ENCODE results near the gene SLC9A1. TPM values are rescaled to one million over a fixed set of nuclear protein-coding genes. Genes with fewer than 3 reads are reported as not detected.

Gene SLC9A1
- total and polyA plus RNA-seq, 2 of the 8 experiments (the other 6 are each of a cell fraction or from before 2014, with no cell fraction given): 11.3 to 25.1 TPM

GRCh38 chr1:27133158-27133557 is 21.8 kb downstream of the SLC9A1 start:
- Histone ChIP-seq H3K18ac (ENCODE audit: extremely low read depth, low read length) (no peak overlapping the region), H2BK20ac (ENCODE audit: low read length) (no peak overlapping the region), H2AK5ac (ENCODE audit: low read depth, low read length) (no peak overlapping the region), H3K4me3 (ENCODE audit: extremely low read depth in 1 of 4, insufficient read depth in 2 of 4, low read depth in 3 of 4, low read length in 4 of 4) (no peak overlapping the region), H3K27ac (ENCODE audit: low read depth, low read length) (no peak overlapping the region), H3K79me1 (ENCODE audit: low read depth, low read length) (peaks cover 4% of the 10 kb centered on the region), H3K4ac (replicated peaks; ENCODE audit: insufficient read length, low read depth, low read length) (no peak overlapping the region), H3K9me3 (ENCODE audit: insufficient read depth in 2 of 2, low read depth in 1 of 2, low read length in 1 of 2) (no peaks in the 10 kb centered on the region), H4K20me1 (replicated peaks in 1 of 2; ENCODE audit: control insufficient read depth in 1 of 2, insufficient read depth in 2 of 2, low read length in 2 of 2) (peaks cover 0 to 1% of the 10 kb centered on the region in 2 experiments), H3K14ac (ENCODE audit: insufficient read length) (no peak overlapping the region), H2BK120ac (replicated peaks; ENCODE audit: low read depth, low read length) (no peak overlapping the region), H3K36me3 (ENCODE audit: control insufficient read depth in 2 of 4, insufficient read depth in 4 of 4, low read length in 3 of 4) (no peaks in the 10 kb centered on the region), H2BK12ac (ENCODE audit: low read depth, low read length) (no peak overlapping the region), H3K56ac (replicated peaks; ENCODE audit: insufficient read length, low read depth, low read length) (no peak overlapping the region), H4K8ac (ENCODE audit: extremely low read depth, insufficient read depth, low read length) (no peak overlapping the region), H4K91ac (replicated peaks; ENCODE audit: insufficient read length, low read length) (no peak overlapping the region), H3K4me1 (replicated peaks in 1 of 4; ENCODE audit: control insufficient read depth in 3 of 4, insufficient read depth in 4 of 4, low read length in 3 of 4) (peaks cover 0 to 17% (median 11%) of the 10 kb centered on the region in 4 experiments; a peak in 6 of 7 replicates), H3K79me2 (ENCODE audit: control insufficient read depth in 1 of 2, insufficient read depth in 2 of 2, low read length in 2 of 2) (no peaks in the 10 kb centered on the region), H4K5ac (ENCODE audit: insufficient read length, low read depth, low read length) (no peak overlapping the region), H2AFZ (ENCODE audit: low read length) (no peak overlapping the region), H2BK5ac (ENCODE audit: low read depth, low read length) (no peak overlapping the region), H3K23me2 (ENCODE audit: low read depth, low read length) (no peaks in the 10 kb centered on the region), H2BK15ac (ENCODE audit: low read length) (no peak overlapping the region), H3K27me3 (replicated peaks in 1 of 4; ENCODE audit: control insufficient read depth in 3 of 4, extremely low read depth in 1 of 4, insufficient read depth in 3 of 4, low read length in 3 of 4) (no peaks in the 10 kb centered on the region), H3K23ac (ENCODE audit: insufficient read length) (no peak overlapping the region), H3K9ac (replicated peaks in 1 of 4; ENCODE audit: extremely low read depth in 1 of 4, low read depth in 3 of 4, low read length in 3 of 4) (no peak overlapping the region), H3K4me2 (ENCODE audit: insufficient read depth in 1 of 2, low read depth in 2 of 2, low read length in 2 of 2) (no peak overlapping the region)
- FAIRE-seq (no peak), DNase-seq (ENCODE audit: low read depth in 1 of 2, low spot score in 2 of 2) (no peak)
- POLR2A ChIA-PET (ENCODE audit: partially characterized antibody): interaction anchor here (1.2 to 14.5 kb wide), 2 partner anchors 9 to 22 kb away, joined by 3 to 257 read pairs; partner anchors contain the start of gene SLC9A1
- no peak for TF ChIP-seq SIRT6 (IDR thresholded peaks at IDR 0.05; ENCODE audit: low read length)
- TF ChIP-seq SP2 (IDR thresholded peaks at IDR 0.05; ENCODE audit: low read length): no peak
- no peak for TF ChIP-seq SP4 (IDR thresholded peaks at IDR 0.05; ENCODE audit: low read length)
- no peak for TF ChIP-seq POLR2AphosphoS5 (IDR thresholded peaks at IDR 0.05; ENCODE audit: low read depth, low read length)
- no peak for TF ChIP-seq RBBP5 (IDR thresholded peaks at IDR 0.05; ENCODE audit: borderline replicate concordance, low read depth, low read length)
- TF ChIP-seq BRCA1 (IDR thresholded peaks at IDR 0.05; ENCODE audit: low read depth, low read length): no peak
- no peak for TF ChIP-seq MAFK (IDR thresholded peaks at IDR 0.05; ENCODE audit: low read depth, low read length)
- CTCF ChIA-PET (ENCODE audit: partially characterized antibody): interaction anchor here (0.6 to 15.3 kb wide), 7 partner anchors 9 to 167 kb away, joined by 3 to 166 read pairs (median 5); partner anchors contain the start of gene SLC9A1
- 99% methylated on average over 5 of the region's 5 CpGs; no CpG with 5 or more reads in 1 of the 2 experiments for WGBS, 2 experiments (ENCODE audit: extremely low coverage in 1 of 2, insufficient coverage in 1 of 2, insufficient read length in 1 of 2, insufficient replicate concordance in 2 of 2, low coverage in 1 of 2, low lambda C conversion rate in 2 of 2, missing lambda C conversion rate in 1 of 2)

Measured in H1 (cell line).